ENCODE measurements around the gene CELF2.

CELF2 gene

DNA sequence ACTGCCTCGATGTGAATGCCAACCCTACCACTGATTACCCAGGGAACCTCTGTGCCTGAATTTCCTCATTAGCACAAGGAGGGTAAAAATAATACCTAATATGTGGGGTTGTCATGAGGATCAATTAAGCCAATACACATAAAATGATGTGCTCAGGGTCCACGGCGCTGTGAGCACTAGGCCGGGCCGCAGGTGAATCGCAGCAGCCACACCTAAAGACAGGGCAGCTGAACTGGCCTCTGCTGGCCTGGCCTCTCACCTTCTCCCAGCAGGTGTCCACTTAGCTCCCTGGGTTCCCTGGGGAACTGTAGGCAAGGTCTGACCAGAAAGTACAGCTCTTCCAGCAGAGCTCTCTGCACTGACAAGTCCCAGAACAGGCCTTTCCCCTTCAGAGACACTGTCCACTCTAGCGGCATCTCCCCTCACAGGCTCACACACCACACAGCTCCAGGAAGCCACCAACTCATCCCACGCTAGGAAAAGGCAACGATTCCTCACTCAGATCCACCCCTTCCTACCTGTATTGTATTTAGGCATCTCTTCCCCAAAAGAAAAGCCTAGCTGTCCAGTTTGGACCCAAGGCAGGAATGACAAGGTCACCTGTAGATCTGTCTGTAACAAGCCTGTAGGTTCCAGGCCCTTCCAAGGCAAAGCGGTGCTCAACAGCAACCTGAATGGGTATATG lies 320.6 kb downstream of the CELF2 start:
- no peaks in the 10 kb centered on the region for H3K36me3 Mint-ChIP-seq (ENCODE audit: low read depth)
- no peak for DNase-seq
- peaks cover 63% of the 10 kb centered on the region for H3K4me1 Mint-ChIP-seq
- H3K27me3 Mint-ChIP-seq (ENCODE audit: low read depth, poor library complexity) = peaks cover 7% of the 10 kb centered on the region
- H3K9me3 Mint-ChIP-seq = no peaks in the 10 kb centered on the region
- TF ChIP-seq, protein P1, sequence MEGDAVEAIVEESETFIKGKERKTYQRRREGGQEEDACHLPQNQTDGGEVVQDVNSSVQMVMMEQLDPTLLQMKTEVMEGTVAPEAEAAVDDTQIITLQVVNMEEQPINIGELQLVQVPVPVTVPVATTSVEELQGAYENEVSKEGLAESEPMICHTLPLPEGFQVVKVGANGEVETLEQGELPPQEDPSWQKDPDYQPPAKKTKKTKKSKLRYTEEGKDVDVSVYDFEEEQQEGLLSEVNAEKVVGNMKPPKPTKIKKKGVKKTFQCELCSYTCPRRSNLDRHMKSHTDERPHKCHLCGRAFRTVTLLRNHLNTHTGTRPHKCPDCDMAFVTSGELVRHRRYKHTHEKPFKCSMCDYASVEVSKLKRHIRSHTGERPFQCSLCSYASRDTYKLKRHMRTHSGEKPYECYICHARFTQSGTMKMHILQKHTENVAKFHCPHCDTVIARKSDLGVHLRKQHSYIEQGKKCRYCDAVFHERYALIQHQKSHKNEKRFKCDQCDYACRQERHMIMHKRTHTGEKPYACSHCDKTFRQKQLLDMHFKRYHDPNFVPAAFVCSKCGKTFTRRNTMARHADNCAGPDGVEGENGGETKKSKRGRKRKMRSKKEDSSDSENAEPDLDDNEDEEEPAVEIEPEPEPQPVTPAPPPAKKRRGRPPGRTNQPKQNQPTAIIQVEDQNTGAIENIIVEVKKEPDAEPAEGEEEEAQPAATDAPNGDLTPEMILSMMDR (IDR thresholded peaks at IDR 0.05) = no peak
- no peak overlapping the region for H3K4me3 Mint-ChIP-seq
- H3K27ac Mint-ChIP-seq = no peak overlapping the region

DNA sequence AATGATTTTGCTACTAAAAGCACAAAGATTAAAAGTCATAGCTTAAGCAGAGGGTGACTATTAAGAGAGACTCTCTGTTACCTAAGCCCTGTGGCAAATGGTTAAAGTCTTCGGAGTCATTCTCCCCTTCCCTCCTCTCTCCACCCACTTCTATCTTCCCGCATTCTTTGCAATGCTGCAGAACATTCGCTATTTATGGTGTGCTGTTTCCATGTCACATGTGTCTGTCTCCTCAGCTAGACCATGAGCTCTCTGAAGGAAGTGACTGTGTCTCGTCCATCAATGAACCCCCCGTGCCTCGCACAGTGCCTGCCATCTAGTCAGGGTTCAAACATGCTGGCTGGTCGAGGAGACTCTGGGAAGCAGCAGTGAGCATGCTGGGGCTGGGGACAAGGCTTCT lies 321.3 kb downstream of the CELF2 start:
- H3K27ac Mint-ChIP-seq = no peak overlapping the region
- H3K9me3 Mint-ChIP-seq = no peaks in the 10 kb centered on the region
- no peak for DNase-seq
- H3K36me3 Mint-ChIP-seq (ENCODE audit: low read depth) = no peaks in the 10 kb centered on the region
- TF ChIP-seq, protein P1 (IDR thresholded peaks at IDR 0.05) = no peak
- H3K4me1 Mint-ChIP-seq = peaks cover 58% of the 10 kb centered on the region
- H3K27me3 Mint-ChIP-seq (ENCODE audit: low read depth, poor library complexity) = peaks cover 7% of the 10 kb centered on the region
- no peak overlapping the region for H3K4me3 Mint-ChIP-seq

DNA sequence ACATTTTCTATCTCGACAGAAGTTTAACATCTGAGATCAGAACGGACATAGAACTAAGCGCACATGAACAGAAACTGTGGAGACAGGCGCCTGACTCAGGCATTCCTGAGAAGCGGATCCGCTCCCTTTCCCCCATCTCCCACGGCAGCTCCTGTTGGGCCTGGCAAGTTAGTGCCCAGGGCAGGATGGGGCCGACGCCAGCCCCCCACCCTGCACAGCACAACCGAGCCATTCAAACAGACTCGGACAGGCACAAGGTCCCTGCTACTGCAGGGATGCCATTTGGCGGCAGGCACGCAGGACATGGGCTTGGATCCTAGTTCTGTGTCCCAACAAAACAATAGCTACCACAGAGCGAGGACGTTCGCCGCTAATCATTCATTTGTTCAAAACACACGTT lies 322.0 kb downstream of the CELF2 start:
- H3K36me3 Mint-ChIP-seq (ENCODE audit: low read depth) = no peaks in the 10 kb centered on the region
- TF ChIP-seq, protein P1 (IDR thresholded peaks at IDR 0.05) = no peak
- no peak for DNase-seq
- peaks cover 52% of the 10 kb centered on the region for H3K4me1 Mint-ChIP-seq
- H3K27me3 Mint-ChIP-seq (ENCODE audit: low read depth, poor library complexity) = peaks cover 7% of the 10 kb centered on the region
- H3K27ac Mint-ChIP-seq = no peak overlapping the region
- H3K9me3 Mint-ChIP-seq = no peaks in the 10 kb centered on the region
- H3K4me3 Mint-ChIP-seq = no peak overlapping the region

DNA sequence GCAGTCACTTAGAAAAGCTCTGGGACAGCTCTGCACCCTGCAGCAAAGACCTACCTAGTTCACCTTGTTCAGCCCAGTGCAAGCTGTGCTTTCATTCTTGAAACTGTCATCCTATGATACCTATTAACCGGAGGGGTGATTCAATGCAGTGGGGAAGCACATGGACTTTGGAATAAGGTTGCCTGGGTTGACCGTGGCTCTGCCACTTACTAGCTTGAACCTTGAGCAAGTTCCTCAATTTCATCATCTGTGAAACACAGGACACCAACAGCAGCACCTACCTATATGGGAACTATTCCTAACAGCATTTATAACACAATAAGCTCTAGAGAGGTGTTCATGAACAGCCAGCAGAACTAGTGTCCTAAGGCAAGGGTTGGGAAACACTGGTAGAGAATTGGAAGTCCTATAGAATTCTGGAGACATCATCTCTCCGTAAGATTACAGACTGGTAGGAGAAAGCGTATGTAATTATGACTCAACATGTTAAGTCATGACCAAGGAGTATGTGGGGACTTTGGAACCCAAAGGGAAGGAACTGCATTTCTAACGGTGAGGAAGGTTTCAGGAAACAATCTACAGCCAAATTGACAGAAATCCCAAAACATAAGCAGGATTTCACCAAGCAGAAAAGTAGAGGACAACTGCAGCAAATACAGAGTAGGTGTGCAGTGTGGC lies 323.8 kb downstream of the CELF2 start:
- Mint-ChIP-seq H3K4me3 (no peak overlapping the region), H3K36me3 (ENCODE audit: low read depth) (no peaks in the 10 kb centered on the region), H3K9me3 (no peaks in the 10 kb centered on the region), H3K4me1 (peaks cover 36% of the 10 kb centered on the region), H3K27ac (no peak overlapping the region), H3K27me3 (ENCODE audit: low read depth, poor library complexity) (peaks cover 7% of the 10 kb centered on the region)
- DNase-seq = no peak
- TF ChIP-seq, protein P1 (IDR thresholded peaks at IDR 0.05) = no peak

DNA sequence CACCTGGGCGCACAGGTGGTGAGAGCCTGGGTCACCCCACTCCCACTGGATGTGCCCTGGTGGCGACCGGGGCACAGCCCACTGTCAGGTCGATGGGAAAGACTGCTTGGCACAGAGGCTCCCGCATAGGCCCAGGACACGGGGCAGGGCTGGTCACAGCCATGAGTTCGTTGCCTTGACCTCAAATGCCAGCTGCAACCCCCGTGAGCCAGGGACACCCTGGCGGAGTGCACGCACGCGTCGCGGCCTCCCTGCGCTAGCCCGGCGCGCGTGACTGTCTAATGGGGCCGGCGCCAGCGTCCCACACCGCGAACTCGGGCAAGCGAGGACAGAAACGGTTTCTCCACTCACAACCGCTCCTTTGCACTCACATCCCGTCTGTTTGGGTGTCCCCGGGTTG lies 326.4 kb downstream of the CELF2 start:
- no peak overlapping the region for H3K4me3 Mint-ChIP-seq
- TF ChIP-seq, protein P1 (IDR thresholded peaks at IDR 0.05) = no peak
- H3K27me3 Mint-ChIP-seq (ENCODE audit: low read depth, poor library complexity) = no peaks in the 10 kb centered on the region
- H3K27ac Mint-ChIP-seq = no peak overlapping the region
- H3K36me3 Mint-ChIP-seq (ENCODE audit: low read depth) = peaks cover 6% of the 10 kb centered on the region
- H3K9me3 Mint-ChIP-seq = peaks cover 20% of the 10 kb centered on the region
- no peak for DNase-seq
- peaks cover 14% of the 10 kb centered on the region for H3K4me1 Mint-ChIP-seq

DNA sequence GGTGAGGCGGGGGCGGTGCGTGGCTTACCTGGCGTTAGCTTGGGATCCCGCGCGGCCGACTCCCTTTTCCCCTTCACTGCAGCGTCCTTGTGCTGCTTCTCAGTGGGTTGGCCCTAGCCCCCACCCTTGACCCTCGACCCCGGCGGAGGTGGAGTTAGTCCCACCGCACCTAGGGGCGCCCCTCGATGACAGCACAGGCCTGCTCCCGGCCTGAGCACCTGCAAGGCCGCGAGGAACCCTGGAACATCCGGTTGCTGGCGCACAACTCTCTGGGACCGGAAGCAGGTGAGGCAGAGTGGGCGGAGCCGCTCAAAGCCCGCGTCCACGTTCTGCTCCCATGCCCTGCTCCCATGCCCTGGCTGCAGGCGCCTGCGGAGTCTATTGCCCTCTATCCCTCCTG lies 326.9 kb downstream of the CELF2 start:
- Mint-ChIP-seq H3K27me3 (ENCODE audit: low read depth, poor library complexity) (no peaks in the 10 kb centered on the region), H3K36me3 (ENCODE audit: low read depth) (peaks cover 6% of the 10 kb centered on the region), H3K27ac (no peak overlapping the region), H3K4me1 (peaks cover 14% of the 10 kb centered on the region), H3K9me3 (peaks cover 20% of the 10 kb centered on the region), H3K4me3 (no peak overlapping the region)
- TF ChIP-seq, protein P1 (IDR thresholded peaks at IDR 0.05) = no peak
- no peak for DNase-seq
